SK-N-DZ (cell line): Measurements from ENCODE around the gene KLF18.

Experiments used
- small RNA-seq, 2 experiments: library from RNA; depleted of rRNA; stranded (forward); fragments of <200 nt; gene quantifications; one replicate each; pipeline ENCODE3, GENCODE V24; 2014

Gene KLF18

Small RNA genes lying within 50 kb of the gene (small RNA-seq; reads per million reads assigned to genes)
- 0 reads per million in 2 experiments for gene AL035417.1
- 0 reads per million in 2 experiments for gene OOSP1P1
- 0 reads per million in 2 experiments for gene RF00019
- 0 to 0.04 reads per million in 2 experiments for gene RN7SL479P
